MCF 10A (cell line): Measurements from ENCODE around the gene PPAN. TPM values are rescaled to one million over a fixed set of nuclear protein-coding genes. Genes with fewer than 3 reads are reported as not detected.

Source experiments
- Bru-seq: library from RNA; stranded (reverse); fragments of 400-500 nt; gene quantifications from one replicate; lab custom pipeline; 2021; lab: Mats Ljungman, UMichigan
- BruChase-seq, 2 experiments: library from RNA; stranded (reverse); fragments of 400-500 nt; gene quantifications; one replicate each; lab custom pipeline; 2021; lab: Mats Ljungman, UMichigan
- BruUV-seq: library from RNA; stranded (reverse); fragments of 400-500 nt; replicated peaks from 2 replicates; lab custom pipeline; 2021; lab: Mats Ljungman, UMichigan
- CTCF ChIA-PET: fragments of 300-600 bp; sonication (Branson Sonifier 250); formaldehyde crosslinking; extraction: SDS; loops from one replicate; lab custom pipeline; 2021; ENCODE audit warnings: antibody characterized with exemption, inconsistent platforms; lab: Yijun Ruan, JAX
- POLR2A ChIA-PET: fragments of 300-600, 350-650 bp; sonication (Branson Sonifier 250); formaldehyde crosslinking; extraction: SDS; loops from one replicate; lab custom pipeline; 2020; ENCODE audit warnings: antibody characterized with exemption, inconsistent platforms; lab: Yijun Ruan, JAX
- DNase-seq: peaks from one replicate; pipeline ENCODE4 v3.0.0-alpha.2; 2018; ENCODE audit not compliant: unreplicated experiment
- H3K27ac Mint-ChIP-seq: one replicate; pipeline ENCODE4 v1.8.0; 2022; ENCODE audit warnings: mild to moderate bottlenecking, low read depth, mixed read lengths; ENCODE audit not compliant: unreplicated experiment
- H3K27me3 Mint-ChIP-seq: one replicate; pipeline ENCODE4 v1.8.0; 2022; ENCODE audit warnings: mixed read lengths; ENCODE audit not compliant: insufficient read depth, unreplicated experiment
- H3K36me3 Mint-ChIP-seq: one replicate; pipeline ENCODE4 v1.8.0; 2022; ENCODE audit warnings: mild to moderate bottlenecking, moderate library complexity, mixed read lengths; ENCODE audit not compliant: insufficient read depth, unreplicated experiment
- H3K4me1 Mint-ChIP-seq: one replicate; pipeline ENCODE4 v1.8.0; 2022; ENCODE audit warnings: mixed read lengths; ENCODE audit not compliant: insufficient read depth, unreplicated experiment
- H3K4me3 Mint-ChIP-seq: one replicate; pipeline ENCODE4 v1.8.0; 2022; ENCODE audit warnings: mild to moderate bottlenecking, moderate library complexity, mixed read lengths; ENCODE audit not compliant: unreplicated experiment
- H3K9me3 Mint-ChIP-seq: one replicate; pipeline ENCODE4 v1.8.0; 2022; ENCODE audit warnings: mixed read lengths; ENCODE audit not compliant: unreplicated experiment
- intact Hi-C: fragments of 100-400 bp; cut with micrococcal nuclease; formaldehyde crosslinking; loops from 2 replicates; pipeline ENCODE4 v1.14.1; 2022
- long read RNA-seq: library from polyadenylated mRNA; stranded (forward); transcript quantifications from one replicate; pipeline ENCODE4 v2.0.0, GENCODE V29; 2022
- total RNA-seq: library from RNA; stranded (reverse); gene quantifications from 2 replicates; pipeline ENCODE4 v1.2.3, GENCODE V29; 2022
- TF ChIP-seq, protein P1 (sequence below): fragments of 200-600 bp; IDR thresholded peaks from one replicate; pipeline ENCODE4 v1.8.0; 2022; ENCODE audit warnings: antibody characterized with exemption, mild to moderate bottlenecking; ENCODE audit not compliant: unreplicated experiment

The PPAN gene
- 95.0 and 123 TPM in 2 replicates for total RNA-seq
- percentile 90 among the genes with signal in this experiment for Bru-seq, nascent RNA
- BruChase-seq, experiment 1, labeled RNA remaining after a 6-hour chase = percentile 95 among the genes with signal in this experiment
- BruChase-seq, experiment 2, labeled RNA remaining after a 2-hour chase = percentile 91 among the genes with signal in this experiment
- long read RNA-seq, transcript PPAN-202 (11 exons, 1,575 nt) = minor isoform, 17 of 240 reads
- long read RNA-seq, transcript PPAN-201 (12 exons, 1,657 nt) = major isoform, 205 of 240 reads
- long read RNA-seq, partial matches to known transcripts = 1 of 240 reads
- long read RNA-seq, other reads (novel, unspliced or antisense) = 17 of 240 reads

DNA sequence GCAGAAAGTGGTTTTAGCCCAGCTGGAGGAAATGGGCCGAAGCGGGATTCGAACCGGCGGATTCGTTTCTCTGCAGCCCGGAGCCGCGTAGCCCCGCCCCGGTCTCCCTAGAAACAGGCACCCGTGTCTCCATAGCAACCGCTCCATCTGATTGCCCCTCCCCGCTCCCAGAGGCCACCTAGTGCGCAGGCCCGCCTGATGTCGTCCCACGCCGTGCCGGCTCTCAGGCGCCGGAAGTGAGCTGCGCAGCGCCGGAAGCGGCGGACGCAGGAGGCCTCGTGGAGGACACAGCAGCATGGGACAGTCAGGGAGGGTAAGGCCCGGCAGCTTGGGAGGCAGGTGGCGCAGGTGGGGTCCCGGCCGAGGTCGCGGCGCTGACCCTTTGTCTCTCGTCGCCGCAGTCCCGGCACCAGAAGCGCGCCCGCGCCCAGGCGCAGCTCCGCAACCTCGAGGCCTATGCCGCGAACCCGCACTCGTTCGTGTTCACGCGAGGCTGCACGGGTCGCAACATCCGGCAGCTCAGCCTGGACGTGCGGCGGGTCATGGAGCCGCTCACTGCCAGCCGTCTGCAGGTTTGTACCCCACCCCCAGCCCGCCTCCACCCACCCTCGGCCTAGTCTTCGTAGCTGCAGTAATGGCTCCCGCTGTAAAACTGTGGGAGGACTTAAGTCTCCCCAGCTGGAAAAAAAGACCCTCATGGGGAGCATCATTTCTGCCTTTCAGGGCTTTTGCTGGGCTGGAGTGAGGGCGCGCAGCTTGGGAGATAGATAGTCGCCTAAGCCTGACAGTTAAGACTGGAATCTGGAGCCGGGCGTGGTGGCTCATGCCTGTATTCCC is at the start of gene PPAN:
Gene PPAN, plus strand, starts transcription at position 263 of the 837 bp plus-strand sequence. Its CDS starts 33 bp downstream, at position 296.
- no peaks in the 10 kb centered on the region for H3K27me3 Mint-ChIP-seq
- peak within 1 kb of the TSS; percentile 88 for H3K4me3 Mint-ChIP-seq
- BruUV-seq = no TSS peak
- peaks cover 53% of the 10 kb centered on the region for H3K36me3 Mint-ChIP-seq
- ChIA-PET POLR2A (interaction anchor here (0.8 to 3.8 kb wide), 11 partner anchors 9 to 274 kb away, joined by 3 to 24 read pairs (median 4); partner anchors contain the start of genes EIF3G, MRPL4 and TYK2), CTCF (interaction anchor here (0.8 to 2.0 kb wide), 4 partner anchors 14 to 608 kb away, joined by 4 to 7 read pairs (median 5); no protein-coding TSS in a partner anchor)
- peaks cover 9% of the 10 kb centered on the region for H3K4me1 Mint-ChIP-seq
- H3K27ac Mint-ChIP-seq = peak within 1 kb of the TSS; percentile 91
- peak; percentile 99 for DNase-seq
- intact Hi-C loops = no loop called here
- no peaks in the 10 kb centered on the region for H3K9me3 Mint-ChIP-seq
- TF ChIP-seq, protein P1, sequence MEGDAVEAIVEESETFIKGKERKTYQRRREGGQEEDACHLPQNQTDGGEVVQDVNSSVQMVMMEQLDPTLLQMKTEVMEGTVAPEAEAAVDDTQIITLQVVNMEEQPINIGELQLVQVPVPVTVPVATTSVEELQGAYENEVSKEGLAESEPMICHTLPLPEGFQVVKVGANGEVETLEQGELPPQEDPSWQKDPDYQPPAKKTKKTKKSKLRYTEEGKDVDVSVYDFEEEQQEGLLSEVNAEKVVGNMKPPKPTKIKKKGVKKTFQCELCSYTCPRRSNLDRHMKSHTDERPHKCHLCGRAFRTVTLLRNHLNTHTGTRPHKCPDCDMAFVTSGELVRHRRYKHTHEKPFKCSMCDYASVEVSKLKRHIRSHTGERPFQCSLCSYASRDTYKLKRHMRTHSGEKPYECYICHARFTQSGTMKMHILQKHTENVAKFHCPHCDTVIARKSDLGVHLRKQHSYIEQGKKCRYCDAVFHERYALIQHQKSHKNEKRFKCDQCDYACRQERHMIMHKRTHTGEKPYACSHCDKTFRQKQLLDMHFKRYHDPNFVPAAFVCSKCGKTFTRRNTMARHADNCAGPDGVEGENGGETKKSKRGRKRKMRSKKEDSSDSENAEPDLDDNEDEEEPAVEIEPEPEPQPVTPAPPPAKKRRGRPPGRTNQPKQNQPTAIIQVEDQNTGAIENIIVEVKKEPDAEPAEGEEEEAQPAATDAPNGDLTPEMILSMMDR = no peak

DNA sequence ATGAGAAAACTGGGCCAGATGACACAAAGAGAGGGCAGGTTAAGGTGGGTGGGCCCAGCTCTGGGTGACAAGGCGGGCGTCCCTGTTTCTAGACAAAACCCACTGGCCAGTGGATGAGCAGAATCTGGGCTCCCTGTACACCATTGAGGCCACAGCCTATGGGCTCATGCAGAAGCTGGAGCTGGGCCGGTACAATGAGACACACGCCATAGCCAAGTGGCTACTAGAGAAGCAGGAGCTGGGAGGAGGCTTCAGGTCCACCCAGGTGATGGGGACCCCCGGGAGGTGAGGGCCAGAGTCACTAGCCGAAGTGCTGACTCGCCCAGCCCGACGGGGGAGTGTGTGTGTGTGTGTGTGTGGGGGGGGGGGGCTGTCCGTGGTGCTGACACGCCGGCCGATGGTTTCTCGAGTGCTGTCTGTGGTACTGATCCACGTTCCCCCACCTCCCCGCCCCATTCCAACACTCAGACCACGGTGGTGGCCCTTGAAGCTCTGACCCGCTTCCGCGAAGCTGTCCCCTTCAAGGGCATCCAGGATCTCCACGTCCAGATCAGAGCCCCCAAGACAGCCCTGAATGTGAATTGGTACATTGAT is 44.3 kb upstream of the PPAN start:
- ChIA-PET CTCF (interaction anchor here (0.7 kb wide), 1 partner anchor 14 kb away, joined by 3 read pairs; no protein-coding TSS in a partner anchor), POLR2A (interaction anchor here (0.6 kb wide), 1 partner anchor 172 kb away, joined by 3 read pairs; no protein-coding TSS in a partner anchor)
- peaks cover 33% of the 10 kb centered on the region for H3K27me3 Mint-ChIP-seq
- TF ChIP-seq, protein P1 = no peak
- H3K36me3 Mint-ChIP-seq = no peaks in the 10 kb centered on the region
- no peaks in the 10 kb centered on the region for H3K4me1 Mint-ChIP-seq
- no peak overlapping the region for H3K27ac Mint-ChIP-seq
- H3K4me3 Mint-ChIP-seq = no peak overlapping the region
- DNase-seq = no peak
- intact Hi-C loops = no loop called here
- no TSS peak for BruUV-seq
- no peaks in the 10 kb centered on the region for H3K9me3 Mint-ChIP-seq

- DNase-seq = no peak
- ChIA-PET POLR2A (no interaction called here), CTCF (interaction anchor here (0.6 to 1.1 kb wide), 2 partner anchors 45 to 82 kb away, joined by 3 to 4 read pairs; no protein-coding TSS in a partner anchor)
- Mint-ChIP-seq H3K9me3 (no peaks in the 10 kb centered on the region), H3K27ac (no peak overlapping the region), H3K27me3 (peaks cover 69% of the 10 kb centered on the region), H3K4me3 (no peak overlapping the region), H3K36me3 (no peaks in the 10 kb centered on the region), H3K4me1 (no peaks in the 10 kb centered on the region)
- intact Hi-C loops = no loop called here
- no TSS peak for BruUV-seq
- TF ChIP-seq, protein P1 = no peak
These were observed 38.0 kb upstream of the PPAN start for GRCh38 chr19:10068205-10068604.
